GM19025 (cell line): Measurements from ENCODE around the gene GSTM2.

Experiments
- ATAC-seq: cut with Tn5 transposase; IDR thresholded peaks from one replicate; pipeline ENCODE4 v1.9.1; 2021; ENCODE audit warnings: mild to moderate bottlenecking, low read depth, moderate library complexity; ENCODE audit not compliant: unreplicated experiment

Gene GSTM2

GRCh38 chr1:109667452-109668122 lies at the start of gene GSTM2:
GSTM2 (plus strand) TSS chr1:109668057; CDS start chr1:109668116, 59 bp downstream.
- ATAC-seq = peak; percentile 97

DNA sequence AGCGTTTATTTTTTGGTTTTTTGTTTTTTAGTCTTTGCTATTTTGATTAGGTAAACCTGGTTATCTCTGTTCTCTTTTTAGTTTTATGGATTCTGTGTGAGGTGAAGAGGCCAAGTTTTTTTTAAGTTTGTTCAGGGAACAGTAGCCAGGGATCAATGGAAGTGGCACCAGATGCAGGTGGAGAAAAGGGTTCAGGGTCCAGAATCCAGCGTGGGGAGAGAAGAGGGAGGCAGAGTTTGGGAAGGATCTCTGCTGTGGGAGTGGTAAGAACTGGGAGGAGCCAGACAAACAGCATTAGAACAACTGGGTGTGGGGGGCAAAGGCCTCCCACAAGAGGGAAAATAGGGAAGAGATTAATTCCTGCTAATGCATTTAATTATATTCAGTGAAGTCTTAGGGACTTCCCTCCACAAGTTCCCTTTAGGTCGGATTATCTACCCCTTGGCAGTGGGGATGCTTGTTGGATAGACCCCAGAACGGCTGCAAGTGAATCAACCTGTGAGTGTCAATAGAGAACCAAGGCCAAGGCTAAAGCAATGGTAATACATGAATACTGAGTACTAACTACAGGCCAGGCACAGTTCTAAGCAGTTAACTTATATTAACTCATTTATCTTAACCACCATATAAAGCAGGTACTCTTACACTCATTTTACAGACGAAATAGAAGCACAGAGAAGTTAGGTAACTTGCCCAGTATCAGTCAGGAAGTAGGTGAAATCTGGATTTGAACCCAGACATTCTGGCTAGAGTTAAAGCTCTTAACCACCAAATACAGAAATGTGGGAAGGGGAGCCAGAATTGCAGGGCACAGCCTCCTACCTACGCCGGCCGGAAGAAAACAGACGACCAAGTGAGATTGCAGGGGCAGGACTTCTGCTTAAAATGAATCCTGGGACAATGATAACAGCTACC lies 48.9 kb upstream of the GSTM2 start:
- no peak for ATAC-seq

GRCh38 chr1:109619576-109620400 lies 48.1 kb upstream of the GSTM2 start, which contains the start of the genes AMPD2 and GNAT2:
AMPD2 (plus strand) TSS chr1:109619837; CDS start chr1:109621176, 1,339 bp downstream.
GNAT2 (minus strand) TSS chr1:109619616; CDS start chr1:109612870, 6,746 bp downstream.
- peak; percentile 38 for ATAC-seq

GRCh38 chr1:109620401-109620791 lies 47.5 kb upstream of the GSTM2 start:
- no peak for ATAC-seq

GRCh38 chr1:109620841-109621286 lies 47.0 kb upstream of the GSTM2 start:
- peak; percentile 74 for ATAC-seq

GRCh38 chr1:109621379-109622136 lies 46.3 kb upstream of the GSTM2 start:
- ATAC-seq = no peak

GRCh38 chr1:109622137-109622892 lies 45.5 kb upstream of the GSTM2 start:
- ATAC-seq = no peak

GRCh38 chr1:109622895-109623294 lies 45.0 kb upstream of the GSTM2 start:
- no peak for ATAC-seq

DNA sequence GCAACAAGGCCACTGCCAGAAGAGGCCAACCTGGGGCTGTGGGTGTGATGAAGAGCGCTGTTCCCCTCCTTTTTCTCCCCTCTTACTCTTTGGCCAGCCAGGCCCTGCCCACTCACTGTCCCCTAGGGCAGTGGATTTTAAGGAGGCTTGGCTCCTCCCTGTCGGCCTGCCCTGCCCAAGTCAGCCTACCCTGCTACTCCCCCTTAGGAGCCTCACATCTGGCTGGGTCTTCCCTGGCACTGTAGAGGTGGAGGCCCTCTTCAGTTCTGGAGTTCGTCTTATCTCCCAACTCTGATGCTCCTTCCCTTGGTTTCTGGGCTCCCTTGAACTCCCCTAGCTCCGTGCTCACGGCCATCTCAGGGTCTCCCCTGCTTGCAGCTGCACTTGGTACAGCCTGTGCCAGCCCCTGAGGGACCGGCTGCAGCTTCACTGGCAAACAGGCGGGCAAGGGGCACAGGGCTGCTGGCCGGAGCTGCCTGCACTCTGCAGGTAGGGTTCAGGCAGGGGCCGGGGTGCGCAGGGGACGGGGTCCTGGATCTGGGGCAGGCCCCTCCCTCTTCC lies 44.2 kb upstream of the GSTM2 start:
- no peak for ATAC-seq

- ATAC-seq = no peak
These were observed 43.5 kb upstream of the GSTM2 start for GRCh38 chr1:109624201-109625010.

DNA sequence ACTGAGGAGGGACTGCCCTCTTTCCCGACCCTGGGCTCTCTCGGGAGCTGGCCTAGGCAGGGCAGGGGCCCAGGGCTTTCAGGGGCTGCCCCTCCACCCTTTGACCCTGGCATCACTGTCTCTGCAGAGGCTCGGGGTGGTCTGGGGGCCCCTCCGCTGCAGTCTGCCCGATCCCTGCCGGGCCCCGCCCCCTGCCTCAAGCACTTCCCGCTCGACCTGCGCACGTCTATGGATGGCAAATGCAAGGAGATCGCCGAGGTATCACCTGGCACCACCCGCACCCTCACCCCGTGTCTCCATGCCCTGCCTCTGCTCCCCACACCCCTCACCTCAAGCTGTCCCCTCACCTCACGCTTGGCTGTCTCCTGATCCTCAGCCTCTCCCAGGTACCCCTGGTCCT lies 42.7 kb upstream of the GSTM2 start:
- no peak for ATAC-seq

- no peak for ATAC-seq
These were observed 42.0 kb upstream of the GSTM2 start for GRCh38 chr1:109625601-109626560.

DNA sequence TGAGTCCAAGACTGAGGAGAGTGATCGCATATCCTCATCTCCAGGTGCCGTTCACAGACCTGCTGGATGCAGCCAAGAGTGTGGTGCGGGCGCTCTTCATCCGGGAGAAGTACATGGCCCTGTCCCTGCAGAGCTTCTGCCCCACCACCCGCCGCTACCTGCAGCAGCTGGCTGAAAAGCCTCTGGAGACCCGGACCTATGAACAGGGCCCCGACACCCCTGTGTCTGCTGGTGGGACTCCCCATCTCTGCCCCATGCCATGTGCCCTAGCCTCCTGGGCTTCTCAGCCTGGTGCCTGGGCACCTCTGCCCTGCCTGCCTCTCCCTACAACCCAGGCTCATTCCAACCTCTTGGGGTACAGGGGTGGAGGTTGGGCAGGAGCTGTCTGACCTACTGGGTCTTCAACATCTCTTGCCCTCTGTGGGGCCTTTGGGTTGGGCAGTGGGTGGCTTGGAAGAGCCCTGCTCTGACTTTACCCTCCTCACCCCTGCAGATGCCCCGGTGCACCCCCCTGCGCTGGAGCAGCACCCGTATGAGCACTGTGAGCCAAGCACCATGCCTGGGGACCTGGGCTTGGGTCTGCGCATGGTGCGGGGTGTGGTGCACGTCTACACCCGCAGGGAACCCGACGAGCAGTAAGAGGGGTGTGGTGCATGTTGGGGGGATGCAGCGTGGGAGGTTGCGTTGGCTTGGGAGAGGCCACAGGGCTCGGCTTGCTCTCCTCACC lies 41.0 kb upstream of the GSTM2 start:
- ATAC-seq = no peak

DNA sequence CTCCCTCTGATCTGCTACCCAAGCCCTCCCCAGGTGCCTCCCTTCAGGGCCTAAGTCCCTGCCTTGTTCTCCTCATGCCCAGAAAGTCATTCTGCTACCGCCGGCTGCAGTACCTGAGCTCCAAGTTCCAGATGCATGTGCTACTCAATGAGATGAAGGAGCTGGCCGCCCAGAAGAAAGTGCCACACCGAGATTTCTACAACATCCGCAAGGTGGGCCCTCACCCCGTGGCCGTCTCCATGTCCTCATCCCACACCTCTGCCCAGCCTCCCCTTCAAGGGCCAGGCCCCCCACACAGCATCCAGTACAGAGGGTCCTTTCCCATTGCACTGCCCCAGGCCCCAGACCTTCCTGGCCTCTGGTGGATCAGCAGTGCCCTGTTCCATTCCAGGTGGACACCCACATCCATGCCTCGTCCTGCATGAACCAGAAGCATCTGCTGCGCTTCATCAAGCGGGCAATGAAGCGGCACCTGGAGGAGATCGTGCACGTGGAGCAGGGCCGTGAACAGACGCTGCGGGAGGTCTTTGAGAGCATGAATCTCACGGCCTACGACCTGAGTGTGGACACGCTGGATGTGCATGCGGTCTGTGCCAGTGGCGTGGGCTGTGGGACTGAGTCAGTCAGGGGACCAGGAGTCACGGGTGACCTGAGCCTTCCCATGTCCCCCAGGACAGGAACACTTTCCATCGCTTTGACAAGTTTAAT lies 40.0 kb upstream of the GSTM2 start:
- ATAC-seq = no peak

DNA sequence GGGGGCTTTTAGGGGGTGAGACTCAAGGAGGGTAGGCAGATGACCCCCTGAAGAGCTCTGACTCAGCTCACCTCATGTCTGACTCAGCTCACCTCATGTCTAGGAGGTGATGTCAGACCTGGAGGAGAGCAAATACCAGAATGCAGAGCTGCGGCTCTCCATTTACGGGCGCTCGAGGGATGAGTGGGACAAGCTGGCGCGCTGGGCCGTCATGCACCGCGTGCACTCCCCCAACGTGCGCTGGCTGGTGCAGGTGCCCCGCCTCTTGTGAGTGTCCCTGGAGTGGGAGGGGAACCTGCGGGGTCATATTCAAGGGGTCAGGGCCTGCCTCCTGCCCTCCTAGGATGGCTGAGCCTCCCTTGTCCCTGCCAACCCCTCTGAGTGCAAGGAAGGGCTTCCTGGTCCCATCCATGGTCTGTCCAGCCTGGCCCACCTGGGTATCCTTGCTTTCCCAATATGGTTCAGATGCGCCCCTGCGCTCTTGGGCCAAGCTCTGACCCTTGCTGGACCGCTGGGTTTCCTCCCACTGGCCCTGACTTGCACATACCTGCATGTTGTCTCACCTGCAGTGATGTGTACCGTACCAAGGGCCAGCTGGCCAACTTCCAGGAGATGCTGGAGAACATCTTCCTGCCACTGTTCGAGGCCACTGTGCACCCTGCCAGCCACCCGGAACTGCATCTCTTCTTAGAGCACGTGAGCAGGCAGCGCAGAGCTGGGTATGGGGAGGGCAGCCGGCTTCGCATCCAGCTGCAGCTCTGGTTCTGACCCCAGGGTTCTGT lies 39.1 kb upstream of the GSTM2 start:
- no peak for ATAC-seq
